Fibroblast of mammary gland (primary cell): ENCODE data around the gene C1QTNF12.
A peak's percentile ranks its signal among the peaks of the same experiment; 100 is the strongest.

ENCODE experiments used
- DNase-seq: peaks from one replicate; pipeline ENCODE4 v3.0.0-alpha.2; 2010; ENCODE audit warnings: low read depth
- H3K4me3 ChIP-seq: 2 replicates; pipeline ENCODE4 v1.5.1; 2011; ENCODE audit warnings: low read depth, mild to moderate bottlenecking, low read length, moderate library complexity; ENCODE audit not compliant: control insufficient read depth
- CTCF ChIP-seq: conservative IDR thresholded peaks from 2 replicates; pipeline ENCODE4 v1.5.1; 2011; ENCODE audit warnings: low read depth, low read length, inconsistent platforms; ENCODE audit not compliant: control insufficient read depth, insufficient read depth

Gene C1QTNF12

GRCh38 chr1:1230656-1231399 is 15.7 kb downstream of the C1QTNF12 start:
- peak; percentile 48 for TF ChIP-seq CTCF
- H3K4me3 ChIP-seq, result peak overlapping the region; percentile 93
- peak; percentile 86 for DNase-seq

GRCh38 chr1:1229770-1230169 is 16.8 kb downstream of the C1QTNF12 start:
- no peak overlapping the region for H3K4me3 ChIP-seq
- DNase-seq, result no peak
- no peak for TF ChIP-seq CTCF

- H3K4me3 ChIP-seq, result no peak overlapping the region
- TF ChIP-seq CTCF, result no peak
- DNase-seq, result no peak
Measured at GRCh38 chr1:1228596-1229321, 17.8 kb downstream of the C1QTNF12 start.

GRCh38 chr1:1228187-1228586 is 18.3 kb downstream of the C1QTNF12 start:
- H3K4me3 ChIP-seq, result no peak overlapping the region
- no peak for TF ChIP-seq CTCF
- DNase-seq, result no peak

- TF ChIP-seq CTCF, result no peak
- no peak overlapping the region for H3K4me3 ChIP-seq
- no peak for DNase-seq
Measured at GRCh38 chr1:1227386-1227785, 19.1 kb downstream of the C1QTNF12 start.

- no peak for TF ChIP-seq CTCF
- DNase-seq, result no peak
- no peak overlapping the region for H3K4me3 ChIP-seq
Measured at GRCh38 chr1:1226566-1227362, 19.8 kb downstream of the C1QTNF12 start.
